Bronchial epithelial cell (primary cell): Measurements from ENCODE around the gene SH3D19. TPM values are rescaled to one million over a fixed set of nuclear protein-coding genes. Genes with fewer than 3 reads are reported as not detected.
"Not testable (repeated sequence)": the region's sequence is repeated elsewhere in the genome, so short reads cannot be mapped to it uniquely, and the experiment has no call there.

ENCODE experiments used
- DNase-seq: peaks from one replicate; pipeline ENCODE4 v3.0.0-alpha.2; 2010; ENCODE audit warnings: low read depth
- FAIRE-seq: peaks from 2 replicates; lab custom pipeline; 2011; peaks lifted over from hg19 to GRCh38; lab: Jason Lieb, UNC
- H3K27me3 ChIP-seq: 2 replicates; pipeline ENCODE4 v1.5.1; 2011; ENCODE audit warnings: low read length; ENCODE audit not compliant: control insufficient read depth, insufficient read depth
- H3K36me3 ChIP-seq: 2 replicates; pipeline ENCODE4 v1.5.1; 2011; ENCODE audit warnings: low read length; ENCODE audit not compliant: control insufficient read depth, insufficient read depth
- H3K4me3 ChIP-seq: 2 replicates; pipeline ENCODE4 v1.5.1; 2011; ENCODE audit warnings: mild to moderate bottlenecking, low read depth, low read length, control low read depth
- total RNA-seq: library from RNA; depleted of rRNA; stranded (reverse); fragments of >200 nt; gene quantifications from 2 replicates; pipeline ENCODE4 v1.2.1, GENCODE V29; 2014
- TF ChIP-seq, protein P1 (sequence below): IDR thresholded peaks from 2 replicates; pipeline ENCODE4 v1.5.1; 2011; ENCODE audit warnings: mild to moderate bottlenecking, moderate library complexity, low read length, control low read depth, inconsistent platforms; ENCODE audit not compliant: insufficient read depth, severe bottlenecking

Gene SH3D19
- total RNA-seq, 1 donor from 2014 or later = 13.2 TPM

DNA sequence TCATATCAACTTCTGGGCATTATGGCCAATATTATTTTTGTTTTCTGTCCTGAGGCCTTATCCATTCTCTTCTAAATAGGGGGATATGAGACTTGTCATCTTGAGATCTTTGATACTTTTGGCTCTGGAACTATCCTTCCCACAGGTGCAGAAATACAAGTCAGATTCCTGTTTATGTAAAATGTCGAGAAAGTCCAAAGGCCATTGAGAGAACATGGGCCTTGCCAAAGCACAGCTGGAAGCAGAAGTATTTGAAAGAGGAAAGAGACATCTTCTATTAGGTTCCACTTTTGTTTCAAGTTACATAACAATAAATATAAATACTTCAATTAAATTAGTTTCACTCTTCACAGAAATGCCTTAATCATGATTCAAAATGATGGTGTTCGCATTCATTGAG is 69.3 kb downstream of the SH3D19 start:
- Histone ChIP-seq H3K36me3 (no peaks in the 10 kb centered on the region), H3K27me3 (no peaks in the 10 kb centered on the region), H3K4me3 (no peak overlapping the region)
- TF ChIP-seq, protein P1, sequence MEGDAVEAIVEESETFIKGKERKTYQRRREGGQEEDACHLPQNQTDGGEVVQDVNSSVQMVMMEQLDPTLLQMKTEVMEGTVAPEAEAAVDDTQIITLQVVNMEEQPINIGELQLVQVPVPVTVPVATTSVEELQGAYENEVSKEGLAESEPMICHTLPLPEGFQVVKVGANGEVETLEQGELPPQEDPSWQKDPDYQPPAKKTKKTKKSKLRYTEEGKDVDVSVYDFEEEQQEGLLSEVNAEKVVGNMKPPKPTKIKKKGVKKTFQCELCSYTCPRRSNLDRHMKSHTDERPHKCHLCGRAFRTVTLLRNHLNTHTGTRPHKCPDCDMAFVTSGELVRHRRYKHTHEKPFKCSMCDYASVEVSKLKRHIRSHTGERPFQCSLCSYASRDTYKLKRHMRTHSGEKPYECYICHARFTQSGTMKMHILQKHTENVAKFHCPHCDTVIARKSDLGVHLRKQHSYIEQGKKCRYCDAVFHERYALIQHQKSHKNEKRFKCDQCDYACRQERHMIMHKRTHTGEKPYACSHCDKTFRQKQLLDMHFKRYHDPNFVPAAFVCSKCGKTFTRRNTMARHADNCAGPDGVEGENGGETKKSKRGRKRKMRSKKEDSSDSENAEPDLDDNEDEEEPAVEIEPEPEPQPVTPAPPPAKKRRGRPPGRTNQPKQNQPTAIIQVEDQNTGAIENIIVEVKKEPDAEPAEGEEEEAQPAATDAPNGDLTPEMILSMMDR = no peak
- DNase-seq = no peak
- no peak for FAIRE-seq

DNA sequence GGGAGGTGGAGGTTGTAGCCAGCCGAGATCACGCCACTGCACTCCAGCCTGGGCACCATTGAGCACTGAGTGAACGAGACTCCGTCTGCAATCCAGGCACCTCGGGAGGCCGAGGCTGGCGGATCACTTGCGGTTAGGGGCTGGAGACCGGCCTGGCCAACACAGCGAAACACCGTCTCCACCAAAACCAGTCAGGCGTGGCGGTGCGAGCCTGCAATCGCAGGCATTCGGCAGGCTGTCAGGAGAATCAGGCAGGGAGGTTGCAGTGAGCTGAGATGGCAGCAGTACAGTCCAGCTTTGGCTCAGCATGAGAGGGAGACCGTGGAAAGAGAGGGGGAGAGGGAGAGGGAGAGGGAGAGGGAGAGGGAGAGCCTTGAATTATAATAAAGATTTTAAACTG is 69.7 kb downstream of the SH3D19 start:
- not testable (repeated sequence) for H3K4me3 ChIP-seq, H3K27me3 ChIP-seq, FAIRE-seq, DNase-seq, H3K36me3 ChIP-seq

DNA sequence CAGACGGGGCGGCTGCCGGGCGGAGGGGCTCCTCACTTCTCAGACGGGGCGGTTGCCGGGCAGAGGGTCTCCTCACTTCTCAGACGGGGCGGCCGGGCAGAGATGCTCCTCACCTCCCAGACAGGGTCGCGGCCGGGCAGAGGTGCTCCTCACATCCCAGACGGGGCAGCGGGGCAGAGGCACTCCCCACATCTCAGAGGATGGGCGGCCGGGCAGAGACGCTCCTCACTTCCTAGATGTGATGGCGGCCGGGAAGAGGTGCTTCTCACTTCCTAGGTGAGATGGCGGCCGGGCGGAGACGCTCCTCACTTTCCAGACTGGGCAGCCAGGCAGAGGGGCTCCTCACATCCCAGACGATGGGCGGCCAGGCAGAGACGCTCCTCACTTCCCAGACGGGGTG is 70.2 kb downstream of the SH3D19 start:
- not testable (repeated sequence) for FAIRE-seq, H3K4me3 ChIP-seq, H3K27me3 ChIP-seq, H3K36me3 ChIP-seq, DNase-seq

DNA sequence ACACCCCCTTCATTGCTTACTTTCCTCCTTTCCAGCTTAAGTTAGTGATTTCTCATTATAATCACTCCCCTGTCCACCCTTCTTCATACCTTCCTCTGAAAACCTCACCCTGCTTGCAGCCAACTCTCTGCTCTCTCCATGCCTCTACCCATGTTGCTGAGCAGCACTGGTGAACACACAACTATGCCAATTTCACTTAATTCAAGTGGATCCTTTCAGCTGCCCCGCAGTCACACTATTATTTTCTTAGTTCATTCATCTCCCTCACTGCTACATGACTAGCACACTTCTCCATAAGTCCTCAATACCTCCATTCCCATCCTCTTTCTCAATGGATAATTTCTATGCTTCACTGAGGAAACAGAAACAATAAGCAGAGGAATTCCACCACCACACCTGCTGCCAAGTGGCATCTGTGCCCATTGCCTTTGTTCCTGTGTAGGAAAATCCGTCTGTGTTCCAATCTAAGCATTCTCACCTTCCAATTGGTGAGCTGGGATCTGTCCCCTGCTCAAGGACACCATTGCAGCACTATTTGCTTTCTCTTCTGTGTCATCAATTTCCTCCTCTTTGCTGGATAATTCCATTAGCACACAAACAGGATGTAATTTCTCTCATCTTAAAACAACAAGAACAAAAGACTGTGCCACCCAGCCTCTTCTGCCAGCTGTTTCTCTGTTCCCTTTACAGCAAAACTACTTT is 73.7 kb downstream of the SH3D19 start:
- Histone ChIP-seq H3K4me3 (no peak overlapping the region), H3K36me3 (no peaks in the 10 kb centered on the region), H3K27me3 (no peaks in the 10 kb centered on the region)
- DNase-seq (no peak), FAIRE-seq (no peak)
- TF ChIP-seq, protein P1 = no peak

DNA sequence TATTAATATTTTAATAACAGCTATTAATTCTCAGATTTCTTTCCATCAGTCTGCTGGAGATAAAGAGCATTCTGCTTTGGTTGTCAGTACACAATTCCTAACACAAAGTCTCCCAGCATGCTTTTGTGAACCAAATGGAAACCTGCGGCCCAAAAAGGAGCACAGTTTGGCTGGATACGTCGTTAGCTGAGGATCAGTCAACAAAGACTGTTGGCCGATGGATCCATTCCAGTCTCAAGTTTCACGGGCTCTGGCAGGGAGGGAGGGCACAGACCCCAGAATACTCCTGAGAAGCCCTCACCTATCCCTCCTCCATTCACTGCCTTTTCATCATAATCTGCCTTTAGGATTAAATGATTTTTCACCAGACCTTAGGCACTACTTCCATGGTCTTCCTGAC is 74.7 kb downstream of the SH3D19 start:
- FAIRE-seq = no peak
- TF ChIP-seq, protein P1 = no peak
- DNase-seq = no peak
- Histone ChIP-seq H3K27me3 (no peaks in the 10 kb centered on the region), H3K36me3 (no peaks in the 10 kb centered on the region), H3K4me3 (no peak overlapping the region)

DNA sequence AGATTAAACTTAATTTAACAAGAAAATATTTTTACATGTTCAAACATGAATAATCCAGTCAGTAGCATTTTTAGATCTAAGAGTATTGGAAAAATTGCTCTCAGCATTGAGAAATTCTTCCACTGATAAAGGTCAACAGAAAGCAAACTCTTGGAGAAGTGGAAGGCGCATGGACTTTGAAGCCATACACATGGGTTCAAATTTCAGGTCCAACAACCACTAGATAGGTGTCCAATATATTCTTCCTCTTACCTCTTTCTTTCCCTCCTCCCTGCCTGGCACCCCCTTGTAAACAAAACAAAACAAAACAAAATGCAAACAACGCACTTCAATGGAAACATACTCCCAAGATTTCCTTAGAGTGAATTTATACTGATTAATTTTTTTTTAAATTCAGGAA is 76.9 kb downstream of the SH3D19 start:
- H3K27me3 ChIP-seq = no peaks in the 10 kb centered on the region
- no peak overlapping the region for H3K4me3 ChIP-seq
- FAIRE-seq = no peak
- TF ChIP-seq, protein P1 = no peak
- no peak for DNase-seq
- H3K36me3 ChIP-seq = no peaks in the 10 kb centered on the region

DNA sequence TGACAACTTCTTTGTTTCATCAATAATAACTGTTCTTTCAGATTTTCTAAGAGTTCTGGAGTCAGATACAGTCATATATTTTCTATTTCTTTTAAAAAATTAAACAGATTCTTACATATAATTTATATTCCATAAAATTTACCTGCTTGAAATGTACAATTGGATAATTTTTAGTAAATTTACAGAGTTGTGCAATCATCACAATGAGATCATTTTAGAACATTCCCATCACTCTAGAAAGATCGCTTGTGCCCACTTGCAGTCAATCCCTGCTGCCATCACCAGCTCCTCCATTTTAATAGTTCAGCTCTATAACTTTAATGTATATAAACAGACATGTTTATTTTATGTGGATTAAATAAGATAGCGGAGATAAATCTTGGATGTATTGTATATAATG is 78.0 kb downstream of the SH3D19 start:
- TF ChIP-seq, protein P1 = no peak
- DNase-seq = peak; percentile 8
- no peak for FAIRE-seq

More for the DNA sequence above, 78.0 kb downstream of the SH3D19 start:
- H3K36me3 ChIP-seq = no peaks in the 10 kb centered on the region
- no peak overlapping the region for H3K4me3 ChIP-seq
- H3K27me3 ChIP-seq = no peaks in the 10 kb centered on the region
